Natural killer cell (primary cell): ENCODE measurements around the gene NRXN3. TPM values are rescaled to one million over a fixed set of nuclear protein-coding genes. Genes with fewer than 3 reads are reported as not detected.

ENCODE experiments used
- ATAC-seq, 3 donors: fragments of 150-1000 bp in 2 of 3; fragments of 200-7000 bp in 1 of 3; cut with Tn5 transposase; 1 replicate in 1 of 3; 2 replicates in 2 of 3; pipeline ENCODE4 v1.10.0; 2021; ENCODE audit warnings: mild to moderate bottlenecking in 2 of 3, moderate library complexity in 2 of 3
- DNase-seq, 2 donors: peaks; one replicate each; pipeline versions ENCODE4 v3.0.0 to v3.0.0-alpha.2; 2013 to 2021; ENCODE audit warnings: mixed read lengths in 1 of 2
- H3K27ac ChIP-seq: one replicate; pipeline ENCODE4 v1.5.1; 2013; ENCODE audit warnings: mild to moderate bottlenecking, low read length
- H3K27me3 ChIP-seq: one replicate; pipeline ENCODE4 v1.6.1; 2013; ENCODE audit warnings: low read length; ENCODE audit not compliant: control insufficient read depth, insufficient read depth
- H3K36me3 ChIP-seq: one replicate; pipeline ENCODE4 v1.6.1; 2013; ENCODE audit warnings: low read length; ENCODE audit not compliant: control insufficient read depth, insufficient read depth
- H3K4me1 ChIP-seq: one replicate; pipeline ENCODE4 v1.6.1; 2013; ENCODE audit warnings: low read length; ENCODE audit not compliant: control insufficient read depth, insufficient read depth
- H3K4me3 ChIP-seq: one replicate; pipeline ENCODE4 v1.5.1; 2013; ENCODE audit warnings: low read length
- H3K9me3 ChIP-seq: one replicate; pipeline ENCODE4 v1.6.1; 2013; ENCODE audit warnings: low read length; ENCODE audit not compliant: control insufficient read depth, insufficient read depth
- H3K27ac Mint-ChIP-seq, 2 donors: one replicate each; pipeline ENCODE4 v1.8.0; 2022; ENCODE audit warnings: mild to moderate bottlenecking in 2 of 2, mixed read lengths in 2 of 2, moderate library complexity in 1 of 2
- H3K27me3 Mint-ChIP-seq, 2 donors: one replicate each; pipeline ENCODE4 v1.8.0; 2022; ENCODE audit warnings: low read depth in 2 of 2, mixed read lengths in 2 of 2
- H3K36me3 Mint-ChIP-seq: one replicate; pipeline ENCODE4 v1.8.0; 2022; ENCODE audit warnings: mixed read lengths
- H3K4me1 Mint-ChIP-seq, 2 donors: one replicate each; pipeline ENCODE4 v1.8.0; 2022; ENCODE audit warnings: mixed read lengths in 2 of 2
- H3K4me3 Mint-ChIP-seq: one replicate; pipeline ENCODE4 v1.8.0; 2022; ENCODE audit warnings: mild to moderate bottlenecking, moderate library complexity, mixed read lengths
- H3K9me3 Mint-ChIP-seq, 2 donors: one replicate each; pipeline ENCODE4 v1.8.0; 2022; ENCODE audit warnings: mixed read lengths in 2 of 2
- WGBS: methylation state at CpG from one replicate; pipeline ENCODE4 v1.1.7; 2013; ENCODE audit warnings: missing lambda C conversion rate; ENCODE audit not compliant: insufficient coverage; 5-methylcytosine and 5-hydroxymethylcytosine counted together
- intact Hi-C: fragments of 100-400 bp; cut with micrococcal nuclease; formaldehyde crosslinking; loops from one replicate; pipeline ENCODE4 v1.14.2; 2022
- total RNA-seq, 4 donors: library from RNA; stranded (reverse); fragments of 120-200 nt in 1 of 4; gene quantifications; one replicate each; pipeline versions ENCODE4 v1.2.3 to v1.2.4, GENCODE V29; 2013 to 2022
- TF ChIP-seq, protein P1 (sequence below): fragments of 200-600 bp; IDR thresholded peaks from one replicate; pipeline ENCODE4 v1.8.0; 2022; ENCODE audit warnings: antibody characterized with exemption

Gene NRXN3
- total RNA-seq, 3 donors from 2014 or later (not counting 1 experiment from before 2014, with no cell fraction given), result not detected

DNA sequence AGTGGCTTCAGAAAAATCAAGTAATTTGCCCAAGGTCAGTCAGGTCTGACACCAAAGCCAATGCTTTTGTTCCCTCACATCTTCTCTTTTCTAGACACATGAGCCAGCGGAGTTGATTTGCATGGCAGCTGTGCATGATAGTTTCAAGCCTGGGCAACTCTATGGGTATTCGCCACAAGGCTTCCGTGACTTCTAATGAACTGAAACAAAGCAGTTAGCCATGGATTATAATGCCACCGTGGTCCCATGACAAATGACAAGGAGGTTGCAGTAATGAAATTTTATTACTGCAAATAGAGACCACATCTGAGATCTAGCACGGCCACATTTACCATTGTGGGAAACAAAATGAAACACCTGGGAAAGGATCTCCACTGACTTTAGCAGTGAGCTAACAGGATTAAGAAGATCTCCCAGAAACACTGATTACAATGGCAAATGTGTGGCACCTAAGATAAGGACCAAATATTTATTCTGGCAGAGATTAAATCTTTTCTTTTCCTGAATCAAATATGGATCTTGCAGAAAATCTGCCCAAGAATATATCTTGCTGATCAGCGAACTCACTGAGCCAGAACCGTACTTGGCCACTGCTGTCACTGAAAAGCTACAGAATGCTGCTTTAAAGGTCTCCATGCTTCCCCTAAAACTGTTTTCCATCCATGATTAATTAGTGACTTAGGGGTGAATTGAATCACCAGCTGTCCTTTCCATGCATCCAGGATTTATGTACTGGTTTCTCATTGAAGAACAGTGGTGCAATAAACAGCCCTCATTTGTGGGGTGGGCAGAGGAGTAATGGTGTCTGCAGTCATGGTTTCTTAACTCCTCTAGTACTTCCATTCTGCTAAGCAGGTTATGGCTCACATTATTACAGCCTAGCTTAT lies 1490.1 kb downstream of the NRXN3 start:
- Histone ChIP-seq H3K27me3 (no peaks in the 10 kb centered on the region), H3K36me3 (no peaks in the 10 kb centered on the region), H3K4me1 (no peaks in the 10 kb centered on the region), H3K4me3 (no peak overlapping the region), H3K27ac (no peak overlapping the region), H3K9me3 (peaks cover 6% of the 10 kb centered on the region)
- no peaks in the 10 kb centered on the region for H3K27me3 Mint-ChIP-seq
- H3K27ac Mint-ChIP-seq, result no peak overlapping the region
- DNase-seq, result no peak
- H3K4me1 Mint-ChIP-seq, result no peaks in the 10 kb centered on the region
- H3K9me3 Mint-ChIP-seq, result peaks cover 5 to 11% of the 10 kb centered on the region in 2 donors
- peaks cover 7% of the 10 kb centered on the region for H3K36me3 Mint-ChIP-seq
- intact Hi-C loops, result no loop called here
- no peak overlapping the region for H3K4me3 Mint-ChIP-seq
- no peak for ATAC-seq
- TF ChIP-seq, protein P1, sequence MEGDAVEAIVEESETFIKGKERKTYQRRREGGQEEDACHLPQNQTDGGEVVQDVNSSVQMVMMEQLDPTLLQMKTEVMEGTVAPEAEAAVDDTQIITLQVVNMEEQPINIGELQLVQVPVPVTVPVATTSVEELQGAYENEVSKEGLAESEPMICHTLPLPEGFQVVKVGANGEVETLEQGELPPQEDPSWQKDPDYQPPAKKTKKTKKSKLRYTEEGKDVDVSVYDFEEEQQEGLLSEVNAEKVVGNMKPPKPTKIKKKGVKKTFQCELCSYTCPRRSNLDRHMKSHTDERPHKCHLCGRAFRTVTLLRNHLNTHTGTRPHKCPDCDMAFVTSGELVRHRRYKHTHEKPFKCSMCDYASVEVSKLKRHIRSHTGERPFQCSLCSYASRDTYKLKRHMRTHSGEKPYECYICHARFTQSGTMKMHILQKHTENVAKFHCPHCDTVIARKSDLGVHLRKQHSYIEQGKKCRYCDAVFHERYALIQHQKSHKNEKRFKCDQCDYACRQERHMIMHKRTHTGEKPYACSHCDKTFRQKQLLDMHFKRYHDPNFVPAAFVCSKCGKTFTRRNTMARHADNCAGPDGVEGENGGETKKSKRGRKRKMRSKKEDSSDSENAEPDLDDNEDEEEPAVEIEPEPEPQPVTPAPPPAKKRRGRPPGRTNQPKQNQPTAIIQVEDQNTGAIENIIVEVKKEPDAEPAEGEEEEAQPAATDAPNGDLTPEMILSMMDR, result no peak
- 79% methylated on average over 7 of the region's 7 CpGs for WGBS

DNA sequence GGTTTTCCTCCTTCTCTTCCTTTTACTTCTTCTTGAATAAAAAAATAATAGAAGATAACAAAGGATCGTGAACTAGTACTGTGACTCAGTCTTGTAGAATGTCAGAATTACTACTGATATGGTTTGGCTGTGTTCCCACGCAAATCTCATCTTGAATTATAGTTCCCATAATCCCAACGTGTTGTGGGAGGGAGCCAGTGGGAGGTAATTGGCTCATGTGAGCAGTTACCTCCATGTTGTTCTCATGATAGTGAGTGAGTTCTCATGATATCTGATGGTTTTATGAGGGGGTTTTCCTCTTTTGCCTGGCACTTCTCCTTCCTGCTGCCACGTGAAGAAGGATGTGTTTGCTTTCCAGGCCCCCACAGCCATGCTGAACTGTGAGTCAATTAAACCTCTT lies 1491.6 kb downstream of the NRXN3 start:
- H3K4me3 Mint-ChIP-seq, result no peak overlapping the region
- ATAC-seq (no peak), DNase-seq (no peak)
- peaks cover 5 to 11% of the 10 kb centered on the region in 2 donors for H3K9me3 Mint-ChIP-seq
- no peaks in the 10 kb centered on the region for H3K4me1 Mint-ChIP-seq
- Histone ChIP-seq H3K27me3 (no peaks in the 10 kb centered on the region), H3K4me1 (no peaks in the 10 kb centered on the region), H3K4me3 (no peak overlapping the region), H3K36me3 (no peaks in the 10 kb centered on the region), H3K27ac (no peak overlapping the region), H3K9me3 (peaks cover 6% of the 10 kb centered on the region)
- peaks cover 7% of the 10 kb centered on the region for H3K36me3 Mint-ChIP-seq
- no peak overlapping the region for H3K27ac Mint-ChIP-seq
- H3K27me3 Mint-ChIP-seq, result no peaks in the 10 kb centered on the region
- WGBS, result 57% methylated on average over 4 of the region's 4 CpGs
- TF ChIP-seq, protein P1, result no peak
- intact Hi-C loops, result no loop called here

DNA sequence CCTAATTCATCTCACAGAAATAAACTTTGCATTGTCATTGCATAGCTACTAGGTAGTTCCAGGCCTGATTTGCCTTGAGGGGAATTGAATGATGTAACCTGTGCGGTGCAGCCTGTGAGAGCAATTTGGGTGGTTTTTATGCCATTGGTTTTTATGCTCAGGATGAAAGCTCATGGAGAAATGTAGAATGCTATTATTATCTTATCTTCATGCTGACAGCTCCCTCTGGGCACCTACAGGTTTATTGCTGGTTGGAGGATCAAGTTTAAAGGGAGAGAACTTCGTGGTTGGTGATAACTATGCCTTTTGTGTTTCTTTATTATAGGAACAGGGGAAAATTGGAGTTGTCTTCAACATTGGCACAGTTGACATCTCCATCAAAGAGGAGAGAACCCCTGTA lies 1493.3 kb downstream of the NRXN3 start:
- ATAC-seq (no peak), DNase-seq (no peak)
- Mint-ChIP-seq H3K36me3 (peaks cover 7% of the 10 kb centered on the region), H3K9me3 (peaks cover 5 to 11% of the 10 kb centered on the region in 2 donors), H3K4me3 (no peak overlapping the region), H3K27ac (no peak overlapping the region), H3K4me1 (no peaks in the 10 kb centered on the region), H3K27me3 (no peaks in the 10 kb centered on the region)
- Histone ChIP-seq H3K27ac (no peak overlapping the region), H3K27me3 (no peaks in the 10 kb centered on the region), H3K4me1 (no peaks in the 10 kb centered on the region), H3K4me3 (no peak overlapping the region), H3K36me3 (no peaks in the 10 kb centered on the region), H3K9me3 (peaks cover 6% of the 10 kb centered on the region)
- intact Hi-C loops, result no loop called here
- TF ChIP-seq, protein P1, result no peak
- 79% methylated on average over 2 of the region's 2 CpGs for WGBS
